ENCODE measurements around the gene ETFBKMT.

The ETFBKMT gene

GRCh38 chr12:31659087-31659942, at the start of gene ETFBKMT:
TSS of gene ETFBKMT (plus strand) at chr12:31659688. CDS start at chr12:31661954, 2,266 bp downstream.
- peaks cover 6% of the 10 kb centered on the region for H3K36me3 Mint-ChIP-seq
- peak within 1 kb of the TSS; percentile 97 for H3K27ac Mint-ChIP-seq
- no peaks in the 10 kb centered on the region for H3K27me3 Mint-ChIP-seq
- H3K9me3 Mint-ChIP-seq (ENCODE audit: low read depth) = no peaks in the 10 kb centered on the region
- peaks cover 17% of the 10 kb centered on the region for H3K4me1 Mint-ChIP-seq (ENCODE audit: low read depth)
- H3K4me3 Mint-ChIP-seq = peak within 1 kb of the TSS; percentile 97

GRCh38 chr12:31612819-31613218, 46.7 kb upstream of the ETFBKMT start:
- Mint-ChIP-seq H3K4me3 (no peak overlapping the region), H3K9me3 (ENCODE audit: low read depth) (peaks cover 7% of the 10 kb centered on the region), H3K36me3 (peaks cover 4% of the 10 kb centered on the region), H3K4me1 (ENCODE audit: low read depth) (no peaks in the 10 kb centered on the region), H3K27me3 (peaks cover 2% of the 10 kb centered on the region), H3K27ac (no peak overlapping the region)

GRCh38 chr12:31618228-31619025, 41.1 kb upstream of the ETFBKMT start:
- H3K4me3 Mint-ChIP-seq = no peak overlapping the region
- no peak overlapping the region for H3K27ac Mint-ChIP-seq
- H3K9me3 Mint-ChIP-seq (ENCODE audit: low read depth) = no peaks in the 10 kb centered on the region
- no peaks in the 10 kb centered on the region for H3K36me3 Mint-ChIP-seq
- no peaks in the 10 kb centered on the region for H3K4me1 Mint-ChIP-seq (ENCODE audit: low read depth)
- peaks cover 5% of the 10 kb centered on the region for H3K27me3 Mint-ChIP-seq

- Mint-ChIP-seq H3K9me3 (ENCODE audit: low read depth) (no peaks in the 10 kb centered on the region), H3K36me3 (no peaks in the 10 kb centered on the region), H3K4me3 (no peak overlapping the region), H3K27ac (no peak overlapping the region), H3K27me3 (peaks cover 5% of the 10 kb centered on the region), H3K4me1 (ENCODE audit: low read depth) (no peaks in the 10 kb centered on the region)
These were observed 39.2 kb upstream of the ETFBKMT start for GRCh38 chr12:31620311-31620710.

- H3K4me3 Mint-ChIP-seq = no peak overlapping the region
- peaks cover 2% of the 10 kb centered on the region for H3K27me3 Mint-ChIP-seq
- no peaks in the 10 kb centered on the region for H3K4me1 Mint-ChIP-seq (ENCODE audit: low read depth)
- H3K36me3 Mint-ChIP-seq = no peaks in the 10 kb centered on the region
- no peaks in the 10 kb centered on the region for H3K9me3 Mint-ChIP-seq (ENCODE audit: low read depth)
- no peak overlapping the region for H3K27ac Mint-ChIP-seq
These were observed 37.5 kb upstream of the ETFBKMT start for GRCh38 chr12:31622038-31622437.

- no peak overlapping the region for H3K27ac Mint-ChIP-seq
- H3K27me3 Mint-ChIP-seq = no peaks in the 10 kb centered on the region
- H3K4me3 Mint-ChIP-seq = no peak overlapping the region
- no peaks in the 10 kb centered on the region for H3K9me3 Mint-ChIP-seq (ENCODE audit: low read depth)
- no peaks in the 10 kb centered on the region for H3K4me1 Mint-ChIP-seq (ENCODE audit: low read depth)
- no peaks in the 10 kb centered on the region for H3K36me3 Mint-ChIP-seq
These were observed 33.1 kb upstream of the ETFBKMT start for GRCh38 chr12:31626270-31626995.

- Mint-ChIP-seq H3K4me3 (no peak overlapping the region), H3K4me1 (ENCODE audit: low read depth) (no peaks in the 10 kb centered on the region), H3K9me3 (ENCODE audit: low read depth) (no peaks in the 10 kb centered on the region), H3K27me3 (no peaks in the 10 kb centered on the region), H3K27ac (no peak overlapping the region), H3K36me3 (no peaks in the 10 kb centered on the region)
These were observed 31.9 kb upstream of the ETFBKMT start for GRCh38 chr12:31627456-31628054.

- Mint-ChIP-seq H3K36me3 (no peaks in the 10 kb centered on the region), H3K4me1 (ENCODE audit: low read depth) (no peaks in the 10 kb centered on the region), H3K27ac (no peak overlapping the region), H3K4me3 (no peak overlapping the region), H3K27me3 (no peaks in the 10 kb centered on the region), H3K9me3 (ENCODE audit: low read depth) (no peaks in the 10 kb centered on the region)
These were observed 29.4 kb upstream of the ETFBKMT start for GRCh38 chr12:31629756-31630732.

GRCh38 chr12:31631023-31631724, 28.3 kb upstream of the ETFBKMT start:
- Mint-ChIP-seq H3K27me3 (no peaks in the 10 kb centered on the region), H3K4me3 (no peak overlapping the region), H3K9me3 (ENCODE audit: low read depth) (no peaks in the 10 kb centered on the region), H3K4me1 (ENCODE audit: low read depth) (no peaks in the 10 kb centered on the region), H3K36me3 (no peaks in the 10 kb centered on the region), H3K27ac (no peak overlapping the region)

- Mint-ChIP-seq H3K4me3 (no peak overlapping the region), H3K9me3 (ENCODE audit: low read depth) (no peaks in the 10 kb centered on the region), H3K27me3 (no peaks in the 10 kb centered on the region), H3K36me3 (no peaks in the 10 kb centered on the region), H3K27ac (no peak overlapping the region), H3K4me1 (ENCODE audit: low read depth) (peaks cover 4% of the 10 kb centered on the region)
These were observed 27.7 kb upstream of the ETFBKMT start for GRCh38 chr12:31631809-31632208.

GRCh38 chr12:31633464-31633863, 26.0 kb upstream of the ETFBKMT start:
- Mint-ChIP-seq H3K9me3 (ENCODE audit: low read depth) (no peaks in the 10 kb centered on the region), H3K4me1 (ENCODE audit: low read depth) (peaks cover 4% of the 10 kb centered on the region), H3K27me3 (no peaks in the 10 kb centered on the region), H3K4me3 (no peak overlapping the region), H3K36me3 (no peaks in the 10 kb centered on the region), H3K27ac (no peak overlapping the region)

GRCh38 chr12:31634620-31635019, 24.9 kb upstream of the ETFBKMT start:
- no peak overlapping the region for H3K4me3 Mint-ChIP-seq
- no peaks in the 10 kb centered on the region for H3K36me3 Mint-ChIP-seq
- no peaks in the 10 kb centered on the region for H3K9me3 Mint-ChIP-seq (ENCODE audit: low read depth)
- H3K27ac Mint-ChIP-seq = no peak overlapping the region
- peaks cover 4% of the 10 kb centered on the region for H3K4me1 Mint-ChIP-seq (ENCODE audit: low read depth)
- no peaks in the 10 kb centered on the region for H3K27me3 Mint-ChIP-seq

GRCh38 chr12:31641509-31642090, 17.9 kb upstream of the ETFBKMT start:
- Mint-ChIP-seq H3K4me1 (ENCODE audit: low read depth) (peaks cover 1% of the 10 kb centered on the region), H3K36me3 (no peaks in the 10 kb centered on the region), H3K9me3 (ENCODE audit: low read depth) (no peaks in the 10 kb centered on the region), H3K27me3 (no peaks in the 10 kb centered on the region), H3K27ac (no peak overlapping the region), H3K4me3 (no peak overlapping the region)
